ENCODE measurements around the gene FOXA3.

The FOXA3 gene

GRCh38 chr19:45874620-45874966 lies 10.5 kb downstream of the FOXA3 start:
- DNase-seq (ENCODE audit: low spot score), result no peak

GRCh38 chr19:45876161-45876410 lies 12.0 kb downstream of the FOXA3 start:
- no peak for DNase-seq (ENCODE audit: low spot score)

- DNase-seq (ENCODE audit: low spot score), result no peak
These were observed 12.5 kb downstream of the FOXA3 start for GRCh38 chr19:45876411-45877197.

GRCh38 chr19:45878043-45878794 lies 14.1 kb downstream of the FOXA3 start:
- no peak for DNase-seq (ENCODE audit: low spot score)

- DNase-seq (ENCODE audit: low spot score), result no peak
These were observed 14.9 kb downstream of the FOXA3 start for GRCh38 chr19:45879055-45879454.

- no peak for DNase-seq (ENCODE audit: low spot score)
These were observed 15.8 kb downstream of the FOXA3 start for GRCh38 chr19:45879971-45880370.

GRCh38 chr19:45881082-45881908 lies 17.2 kb downstream of the FOXA3 start:
- DNase-seq (ENCODE audit: low spot score), result no peak

- DNase-seq (ENCODE audit: low spot score), result no peak
These were observed 17.9 kb downstream of the FOXA3 start for GRCh38 chr19:45881909-45882528.

GRCh38 chr19:45882652-45883585 lies 18.8 kb downstream of the FOXA3 start:
- peak; percentile 66 for DNase-seq (ENCODE audit: low spot score)

- DNase-seq (ENCODE audit: low spot score), result no peak
These were observed 19.4 kb downstream of the FOXA3 start for GRCh38 chr19:45883586-45883880.

- DNase-seq (ENCODE audit: low spot score), result no peak
These were observed 20.0 kb downstream of the FOXA3 start for GRCh38 chr19:45883881-45884681.

- no peak for DNase-seq (ENCODE audit: low spot score)
These were observed 20.8 kb downstream of the FOXA3 start for GRCh38 chr19:45884682-45885555.

GRCh38 chr19:45885556-45886426 lies 21.7 kb downstream of the FOXA3 start, which contains the start of gene IRF2BP1:
TSS of gene IRF2BP1 (minus strand) at chr19:45886141. CDS start at chr19:45885774, 367 bp downstream.
- peak; percentile 93 for DNase-seq (ENCODE audit: low spot score)

- peak; percentile 97 for DNase-seq (ENCODE audit: low spot score)
These were observed 22.5 kb downstream of the FOXA3 start for GRCh38 chr19:45886427-45887199.

- DNase-seq (ENCODE audit: low spot score), result no peak
These were observed 23.1 kb downstream of the FOXA3 start for GRCh38 chr19:45887200-45887710.

- DNase-seq (ENCODE audit: low spot score), result no peak
These were observed 25.2 kb downstream of the FOXA3 start for GRCh38 chr19:45889210-45889885.

- DNase-seq (ENCODE audit: low spot score), result no peak
These were observed 26.8 kb downstream of the FOXA3 start for GRCh38 chr19:45890877-45891276.

All from cerebellar cortex (tissue), 1 donor.